Stimulated activated CD8-positive, alpha-beta memory T cell treated with anti-CD3 and anti-CD28 coated beads, Interleukin-2, amount 100 ng/mL, for 1 hour (primary cell): ENCODE measurements around the gene CFAP161.
"Not testable (repeated sequence)": the region's sequence is repeated elsewhere in the genome, so short reads cannot be mapped to it uniquely, and the experiment has no call there.

Source experiments
- DNase-seq, 2 donors: peaks; one replicate each; pipeline ENCODE4 v3.0.0-alpha.2; 2020; ENCODE audit warnings: low read depth in 2 of 2

The CFAP161 gene

DNA sequence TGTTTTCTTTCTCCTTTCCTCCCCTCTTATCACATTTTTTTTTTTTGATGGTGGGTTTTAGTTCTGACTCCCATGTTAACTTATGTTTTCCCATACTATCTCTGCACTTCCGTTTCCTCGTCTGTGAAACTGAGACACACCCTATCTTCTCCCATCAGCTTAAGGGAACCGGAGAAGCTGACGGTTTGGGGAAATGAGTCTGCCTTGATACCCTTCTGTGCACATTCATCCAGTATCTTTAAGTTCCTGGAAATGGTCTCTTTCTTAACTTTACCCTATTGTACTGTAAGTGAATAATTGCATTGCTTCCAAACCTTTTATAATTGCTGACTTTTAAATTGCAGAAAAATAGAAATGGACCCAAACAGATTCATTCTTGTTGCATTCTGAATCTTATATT is 26.2 kb upstream of the CFAP161 start:
- no peak for DNase-seq

DNA sequence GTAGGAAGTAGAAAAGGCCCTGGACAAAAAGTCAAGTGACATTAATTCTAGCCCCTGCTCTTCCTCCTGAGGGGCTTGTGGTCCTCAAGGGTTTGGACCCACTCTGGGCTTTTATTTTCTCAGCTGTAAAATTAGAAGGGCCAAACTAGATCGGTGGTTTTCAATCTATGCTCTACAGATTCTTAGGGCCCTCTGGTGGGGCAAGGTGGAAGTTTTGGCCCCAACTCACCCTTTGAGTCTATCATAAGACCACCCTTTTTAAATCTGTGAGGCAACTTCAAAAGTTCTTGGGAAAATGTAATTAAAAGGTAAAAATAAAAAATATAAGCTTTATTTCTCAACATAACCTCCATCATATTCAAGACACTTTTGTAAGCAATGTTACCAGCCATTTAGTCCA is 25.6 kb upstream of the CFAP161 start:
- no peak for DNase-seq

DNA sequence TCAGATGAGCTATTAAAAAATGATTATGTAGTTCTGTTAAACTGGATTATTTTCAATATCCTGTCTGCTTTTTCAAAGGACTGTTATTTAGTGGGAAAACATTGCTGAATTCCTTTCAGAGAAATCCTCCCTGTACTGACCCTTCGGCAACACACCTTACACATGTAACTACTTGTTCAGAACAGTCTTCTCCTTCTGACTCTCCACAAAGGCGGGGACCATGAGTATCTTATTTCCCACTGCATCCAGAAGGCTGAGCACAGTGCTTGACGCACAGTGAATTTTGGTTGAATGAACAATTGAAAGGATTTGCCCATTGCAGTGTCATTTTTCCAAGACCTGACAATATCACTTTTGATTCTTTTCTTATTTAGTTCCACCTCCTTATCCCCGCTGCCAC is 23.1 kb upstream of the CFAP161 start:
- DNase-seq, result no peak

DNA sequence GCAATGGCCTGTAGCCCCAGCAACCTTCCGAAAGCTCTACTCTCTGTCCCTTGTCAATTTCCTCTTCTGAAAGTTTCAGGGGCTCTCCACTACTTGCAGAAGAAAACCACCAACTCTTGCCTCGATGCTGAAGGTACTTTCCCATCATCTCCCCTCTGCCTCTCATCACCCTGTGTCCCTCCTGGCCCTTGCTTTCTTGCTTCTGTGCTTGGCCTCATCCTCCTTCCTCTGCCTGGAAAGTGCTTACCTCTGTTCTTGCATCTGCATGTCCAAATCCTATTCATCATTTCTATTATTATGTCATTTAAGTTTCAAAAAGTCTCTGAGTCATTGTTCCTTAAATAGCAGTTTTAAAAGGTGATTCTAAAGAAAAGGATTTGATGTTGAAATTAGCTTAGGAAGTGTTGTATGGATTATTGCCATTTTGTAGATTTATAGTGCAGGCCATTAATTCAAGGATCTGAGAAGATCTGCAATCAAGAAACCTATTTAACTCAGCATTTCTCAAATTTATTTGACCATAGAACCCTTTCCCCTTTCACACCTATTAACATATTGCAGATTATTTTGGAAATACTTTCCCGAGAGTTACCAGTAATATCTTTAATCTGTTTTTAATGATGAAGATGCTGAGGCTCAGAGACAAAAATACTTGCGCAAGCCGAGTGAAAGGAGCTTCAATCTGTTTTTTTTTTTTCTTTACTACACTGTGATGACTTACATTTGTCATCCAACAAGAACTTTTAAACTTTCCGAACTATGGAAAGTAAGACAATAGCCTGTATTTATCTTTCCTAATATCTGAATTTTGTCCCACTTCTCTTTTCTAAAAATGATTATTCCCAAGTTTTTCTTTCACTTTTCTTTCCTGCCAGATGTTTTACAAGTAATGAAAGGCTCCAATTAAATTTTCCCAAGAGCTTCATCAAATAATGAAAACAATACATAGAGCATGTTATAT is 22.3 kb upstream of the CFAP161 start:
- DNase-seq, result no peak

DNA sequence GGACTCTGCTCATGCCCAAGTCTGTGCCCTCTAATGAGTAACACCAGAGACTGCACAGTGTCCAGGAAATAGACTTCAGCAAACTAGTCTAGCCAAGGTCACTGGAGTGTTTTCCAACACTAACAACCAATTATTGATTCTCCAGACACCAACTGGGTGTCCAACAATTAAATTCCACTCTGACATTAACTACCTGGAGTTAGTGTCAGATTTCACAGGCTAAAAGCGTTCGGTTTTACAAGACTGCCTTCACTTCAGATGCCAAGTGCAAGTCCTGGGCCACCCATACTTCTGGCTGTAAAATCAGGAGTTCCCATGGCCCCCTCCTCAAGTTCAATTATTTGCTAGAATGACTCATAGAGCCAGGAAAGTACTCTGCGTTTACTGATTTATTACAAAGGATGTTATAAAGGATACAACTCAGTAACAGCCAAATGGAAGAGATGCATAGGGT is 20.8 kb upstream of the CFAP161 start:
- DNase-seq, result no peak

DNA sequence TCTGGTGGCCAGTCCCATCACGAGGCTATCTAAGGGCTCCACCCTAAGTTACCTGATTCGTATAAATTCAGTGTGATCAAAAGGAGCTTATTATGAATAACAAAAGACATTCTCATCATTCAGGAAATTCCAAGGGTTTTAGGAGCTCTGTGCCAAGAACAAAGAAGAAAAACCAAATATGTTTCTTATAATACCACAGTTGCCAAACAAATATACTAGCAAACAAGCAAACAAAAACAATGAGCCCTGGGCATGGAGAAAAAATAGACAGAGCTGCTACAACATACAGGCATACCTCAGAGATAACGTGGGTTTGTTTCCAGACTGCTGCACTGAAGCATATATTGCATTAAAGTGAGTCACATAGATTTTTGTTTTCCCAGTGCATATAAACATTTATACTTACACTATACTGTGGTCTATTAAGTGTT is 20.2 kb upstream of the CFAP161 start:
- no peak for DNase-seq

DNA sequence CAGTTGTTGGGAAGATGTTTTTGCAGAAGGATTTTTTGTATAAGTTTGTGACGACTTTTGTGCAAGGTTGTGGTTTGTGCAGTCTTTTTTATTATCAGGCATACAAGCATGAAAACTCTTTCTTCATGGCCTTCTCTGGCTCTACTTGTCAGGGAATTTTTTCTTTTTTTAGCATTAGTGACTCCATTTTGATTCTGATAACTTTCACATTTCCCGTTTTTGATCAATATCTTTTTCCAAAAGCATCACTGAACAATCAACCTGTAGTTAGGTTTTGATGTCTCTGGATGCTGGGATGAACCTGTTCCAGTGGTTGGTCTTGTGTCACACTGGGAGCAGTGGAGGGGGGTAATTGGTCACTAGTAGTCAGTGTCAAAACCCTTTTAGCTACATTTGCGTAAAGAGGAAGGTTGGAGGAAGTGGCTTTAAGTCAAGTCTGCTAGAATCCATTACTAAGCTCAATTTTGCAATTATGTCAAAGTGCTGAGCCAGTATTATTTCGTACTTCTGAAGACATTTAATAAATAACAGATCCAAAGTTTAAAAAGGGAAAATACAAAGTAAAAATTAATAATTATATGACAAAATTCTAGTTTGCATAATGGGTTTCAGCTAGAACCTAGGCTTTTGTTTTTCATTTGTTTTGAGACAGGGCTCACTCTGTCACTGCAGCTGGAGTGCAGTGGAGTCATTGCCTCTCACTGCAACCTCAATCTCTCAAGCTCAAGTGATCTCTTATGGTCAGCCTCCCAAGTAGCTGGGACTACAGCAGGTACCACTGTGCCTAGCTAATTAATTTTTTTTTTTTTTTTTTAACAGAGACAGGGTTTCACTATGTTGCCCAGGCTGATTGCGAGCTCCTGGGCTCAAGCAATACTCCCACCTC is 18.8 kb upstream of the CFAP161 start:
- no peak for DNase-seq

DNA sequence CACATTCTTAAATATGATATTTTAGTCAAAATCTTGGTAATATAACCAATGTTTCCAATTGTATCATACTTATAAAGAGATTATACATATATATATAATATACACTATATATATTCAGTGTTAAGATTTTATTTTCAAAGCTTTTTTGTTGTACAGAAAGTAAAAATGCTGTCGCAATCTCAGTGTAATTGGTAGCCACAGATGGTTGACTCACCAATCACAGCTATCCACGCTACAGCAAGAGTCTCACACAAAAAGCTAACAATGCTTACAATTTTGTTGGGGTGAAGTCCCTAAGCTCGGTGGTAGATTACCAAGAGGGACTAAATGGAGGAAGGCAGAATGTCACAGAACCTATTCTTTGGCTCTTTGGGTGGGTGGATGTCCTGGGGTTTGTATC is 16.9 kb upstream of the CFAP161 start:
- no peak for DNase-seq

DNA sequence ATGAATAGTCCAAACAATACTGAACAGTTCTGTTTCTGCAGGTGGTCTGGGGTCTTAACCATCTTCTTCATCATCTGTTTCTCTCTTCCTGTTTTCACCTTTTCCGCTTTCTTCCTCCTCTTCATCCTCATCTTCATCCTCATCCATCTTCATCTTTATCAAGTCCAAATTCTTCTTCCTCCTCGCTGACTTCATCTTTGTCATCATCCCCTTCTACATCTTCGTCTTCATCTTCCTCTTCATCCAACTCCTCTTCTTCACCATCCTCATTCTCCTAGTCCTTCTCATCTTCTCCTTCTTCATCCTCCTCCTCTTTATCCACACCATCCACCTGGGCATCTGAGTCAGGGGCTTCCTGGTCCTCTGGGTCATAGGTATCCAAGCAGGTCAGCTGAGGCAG is 16.5 kb upstream of the CFAP161 start:
- DNase-seq, result no peak

DNA sequence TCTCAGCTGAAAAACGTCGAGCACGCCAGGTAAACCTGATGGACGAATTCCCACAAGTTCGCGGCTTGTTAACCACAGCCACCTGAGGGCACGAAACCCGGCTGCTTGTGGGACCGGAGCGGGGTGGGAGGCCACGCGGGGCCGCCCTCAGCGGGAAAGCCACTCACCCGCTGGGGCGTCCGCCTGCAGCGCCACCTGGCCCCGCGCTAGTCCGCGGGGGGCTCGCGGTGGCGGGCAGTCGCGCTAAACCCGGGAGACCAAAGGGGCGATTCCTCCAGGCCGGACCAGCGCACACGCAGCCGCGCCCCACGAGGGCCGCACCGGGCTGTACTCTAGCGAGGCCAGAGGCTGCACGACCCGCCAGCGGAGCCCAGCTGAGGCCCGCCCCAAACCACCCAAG is 15.7 kb upstream of the CFAP161 start:
- DNase-seq, result no peak

DNA sequence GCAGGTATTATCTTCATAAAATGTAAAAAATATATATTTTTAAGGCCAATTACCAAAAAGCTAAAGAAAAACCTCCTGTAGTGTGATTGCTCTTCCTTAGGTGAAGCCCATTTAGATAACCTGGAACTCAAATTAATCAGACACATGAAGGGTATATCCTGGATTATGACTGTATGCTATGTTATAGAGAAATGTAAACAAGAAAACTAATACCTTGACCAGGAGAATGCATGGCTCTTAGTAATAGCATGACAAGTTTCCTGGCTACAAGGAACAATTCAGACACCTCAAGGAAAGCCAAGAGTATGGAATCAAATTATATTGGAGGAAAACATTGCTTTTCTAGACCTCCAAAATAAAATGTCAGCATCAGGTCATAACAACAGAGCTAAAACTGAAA is 14.0 kb upstream of the CFAP161 start:
- DNase-seq, result no peak

DNA sequence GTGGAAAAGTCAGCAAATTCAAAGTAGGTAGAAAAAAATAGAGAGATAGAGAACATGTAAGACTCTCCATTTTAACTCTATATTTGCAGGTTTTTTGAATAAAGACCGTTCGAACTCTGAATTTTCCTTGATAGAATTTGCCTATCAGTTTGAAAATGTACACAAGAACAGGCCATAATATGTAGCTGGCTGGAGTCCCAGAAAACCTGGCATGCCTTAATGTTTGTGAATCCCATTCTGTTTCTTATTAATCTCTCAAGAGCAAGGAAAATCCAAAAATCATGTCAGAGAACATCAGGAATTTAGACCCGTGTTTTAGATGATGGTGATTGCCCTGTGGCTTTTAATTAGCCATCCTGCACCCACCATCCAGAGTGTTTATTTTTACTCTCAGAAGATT is 7.2 kb upstream of the CFAP161 start:
- DNase-seq, result no peak

DNA sequence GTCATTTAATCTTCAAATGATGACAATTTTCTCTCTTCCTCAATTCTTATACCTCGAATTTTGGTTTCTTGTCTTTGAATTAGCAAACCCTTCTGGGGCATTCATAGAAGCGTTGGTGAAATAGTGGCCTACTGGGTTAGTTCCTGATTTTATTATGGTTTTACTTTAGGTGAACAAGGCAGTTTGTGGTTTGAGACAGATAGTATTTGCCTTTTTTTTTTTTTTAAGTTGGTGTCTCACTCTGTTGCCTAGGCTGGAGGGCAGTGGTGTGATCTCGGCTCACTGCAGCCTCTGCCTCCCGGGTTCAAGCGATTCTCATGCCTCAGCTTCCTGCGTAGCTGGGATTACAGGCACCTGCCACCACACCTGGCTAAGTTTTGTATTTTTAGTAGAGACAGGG is 7.4 kb downstream of the CFAP161 start:
- DNase-seq, result not testable (repeated sequence)

DNA sequence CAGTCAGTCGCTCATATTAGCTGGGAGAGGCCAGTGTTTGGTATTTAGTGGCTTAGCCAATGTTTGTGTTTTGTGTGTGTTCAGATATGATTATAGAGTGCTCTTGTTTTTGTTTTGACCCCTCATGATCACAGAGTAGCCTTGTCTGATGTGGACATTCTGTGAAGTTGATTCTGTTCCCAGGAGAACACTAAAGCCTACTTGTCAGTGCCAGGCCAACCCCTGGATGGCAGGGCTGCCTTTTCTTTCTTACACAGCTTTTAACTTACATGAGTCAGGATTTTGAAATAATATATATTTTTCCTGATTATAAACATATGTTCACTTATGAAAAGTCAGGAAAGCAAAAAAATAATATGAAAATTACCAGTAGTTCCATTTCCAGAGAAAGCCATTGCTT is 11.9 kb downstream of the CFAP161 start:
- no peak for DNase-seq

DNA sequence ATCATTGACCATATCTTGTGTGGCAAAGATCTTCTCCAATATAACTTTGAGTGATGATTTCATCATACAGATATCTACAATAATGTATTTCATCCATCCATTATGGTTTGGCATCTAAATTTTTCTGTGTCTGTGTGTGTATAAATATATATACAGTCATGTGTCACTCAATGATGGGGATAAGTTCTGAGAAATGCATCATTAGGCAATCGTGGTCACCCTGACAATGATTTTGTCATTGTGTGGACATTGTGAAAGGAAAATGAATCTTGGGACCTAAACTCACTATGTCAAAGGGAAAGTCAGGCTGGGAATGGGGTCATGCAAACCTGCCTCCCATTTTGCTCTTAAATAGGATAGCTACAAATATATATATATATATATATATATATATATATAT is 12.4 kb downstream of the CFAP161 start:
- no peak for DNase-seq

DNA sequence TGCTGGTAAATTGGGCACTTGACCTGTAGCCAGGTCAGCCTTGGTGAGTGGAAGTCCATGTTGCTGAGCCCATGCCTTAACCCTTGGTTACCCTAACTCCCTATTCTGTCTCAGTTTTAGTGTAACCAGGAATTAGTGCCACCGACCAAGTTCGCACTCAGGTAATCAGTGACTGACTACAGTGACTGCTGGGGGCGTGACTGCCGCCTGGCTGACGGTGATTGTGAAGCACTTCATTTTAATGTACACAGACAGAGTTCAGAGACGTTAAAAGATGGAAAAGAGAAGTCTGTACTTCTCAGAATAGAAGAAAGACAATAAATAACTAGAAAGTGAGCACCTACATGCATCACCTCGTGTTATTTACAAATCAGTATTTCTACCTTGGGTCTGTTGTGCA is 17.3 kb downstream of the CFAP161 start:
- DNase-seq, result no peak

DNA sequence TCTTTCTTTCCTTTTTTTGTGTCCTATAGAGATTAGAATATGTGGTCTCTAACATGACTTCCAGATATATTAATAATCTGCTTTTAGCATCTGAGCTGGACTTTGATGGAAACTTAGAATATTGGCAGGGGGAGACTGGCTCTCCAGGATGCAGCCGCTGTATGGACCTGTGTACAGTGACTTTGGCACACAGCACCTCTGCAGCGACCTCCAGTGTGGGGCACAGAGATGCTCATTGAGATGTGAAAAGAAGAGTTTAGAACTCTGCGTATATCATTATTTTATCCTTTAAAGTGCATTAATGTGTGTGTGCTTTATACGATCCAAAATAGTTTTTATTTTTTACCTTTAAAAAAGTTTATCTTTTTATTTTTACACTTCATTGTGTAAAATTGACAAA is 18.3 kb downstream of the CFAP161 start:
- DNase-seq, result no peak

DNA sequence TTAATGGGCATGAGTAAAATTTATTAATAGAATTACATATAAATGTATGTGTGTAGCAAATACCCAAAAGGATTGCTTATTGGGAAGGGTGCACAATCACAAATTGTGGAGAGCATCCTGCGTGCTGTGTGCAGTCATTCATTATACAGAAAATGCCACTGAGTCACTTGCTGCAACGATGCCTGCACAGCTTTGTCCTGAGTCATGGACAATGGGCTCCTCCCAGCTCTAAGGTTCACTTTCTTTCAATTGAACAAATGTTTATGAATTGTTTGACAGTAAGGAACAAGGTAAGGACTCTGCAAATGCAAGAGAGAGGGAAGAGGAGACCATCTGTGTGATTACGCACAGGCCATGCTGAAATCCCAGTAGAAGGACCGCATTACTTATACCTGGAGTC is 18.7 kb downstream of the CFAP161 start:
- no peak for DNase-seq

DNA sequence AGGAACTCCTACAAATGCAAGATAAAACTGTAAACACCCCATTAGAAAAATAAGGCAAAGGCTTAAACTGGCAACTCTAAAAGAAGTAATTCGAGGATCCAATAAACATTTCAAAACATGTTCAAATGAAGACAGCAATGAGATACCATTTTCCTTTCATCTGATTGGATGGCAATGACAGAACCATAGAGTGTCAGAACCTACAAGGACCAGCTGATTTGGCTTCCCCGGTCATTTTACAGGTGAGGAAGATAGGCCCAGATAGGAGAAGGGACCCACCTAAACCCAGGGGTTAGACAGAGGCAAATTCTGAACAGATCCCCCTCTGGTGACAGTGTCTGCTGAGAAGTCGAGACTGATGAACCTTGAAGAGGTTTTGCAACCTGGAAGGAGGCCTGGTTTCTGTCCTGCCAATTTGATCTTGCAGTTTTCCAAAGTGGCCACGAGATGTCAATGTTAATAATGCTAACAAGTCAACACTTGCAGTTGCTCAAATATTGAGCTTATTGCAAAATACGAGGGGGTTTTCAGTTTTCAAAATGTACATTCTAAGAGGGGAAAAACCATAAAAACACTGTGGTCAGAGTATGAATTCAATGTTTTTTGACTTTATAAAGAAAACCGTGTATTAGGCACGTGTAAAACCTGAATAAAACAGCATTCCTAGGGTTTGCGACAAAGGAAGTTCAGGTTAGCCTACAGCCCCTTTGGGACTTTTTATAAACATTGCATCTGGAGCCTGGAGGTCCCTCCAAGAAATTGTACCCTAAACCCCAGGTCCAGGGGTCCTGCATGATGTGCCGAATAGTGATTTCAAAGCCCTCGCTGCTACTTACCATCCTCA is 21.5 kb downstream of the CFAP161 start:
- no peak for DNase-seq

DNA sequence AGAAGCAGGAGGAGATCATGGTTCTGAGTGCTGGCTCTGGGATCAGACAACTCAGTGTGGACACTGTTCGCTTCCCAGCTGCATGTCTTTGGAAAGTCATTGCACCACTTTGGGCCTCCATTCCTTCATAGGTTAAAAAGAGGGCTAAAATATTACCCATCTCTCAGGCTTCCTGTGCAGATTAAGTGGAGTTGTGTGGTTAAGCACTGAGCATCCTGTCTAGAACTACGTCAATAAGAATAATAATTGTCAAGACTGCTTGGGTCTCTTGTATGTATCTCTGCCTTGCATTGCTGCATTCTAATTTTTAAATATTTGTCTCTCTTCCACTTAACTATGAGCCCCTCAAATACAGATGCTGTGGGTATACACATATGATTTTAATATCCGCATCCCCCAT is 22.3 kb downstream of the CFAP161 start:
- no peak for DNase-seq

DNA sequence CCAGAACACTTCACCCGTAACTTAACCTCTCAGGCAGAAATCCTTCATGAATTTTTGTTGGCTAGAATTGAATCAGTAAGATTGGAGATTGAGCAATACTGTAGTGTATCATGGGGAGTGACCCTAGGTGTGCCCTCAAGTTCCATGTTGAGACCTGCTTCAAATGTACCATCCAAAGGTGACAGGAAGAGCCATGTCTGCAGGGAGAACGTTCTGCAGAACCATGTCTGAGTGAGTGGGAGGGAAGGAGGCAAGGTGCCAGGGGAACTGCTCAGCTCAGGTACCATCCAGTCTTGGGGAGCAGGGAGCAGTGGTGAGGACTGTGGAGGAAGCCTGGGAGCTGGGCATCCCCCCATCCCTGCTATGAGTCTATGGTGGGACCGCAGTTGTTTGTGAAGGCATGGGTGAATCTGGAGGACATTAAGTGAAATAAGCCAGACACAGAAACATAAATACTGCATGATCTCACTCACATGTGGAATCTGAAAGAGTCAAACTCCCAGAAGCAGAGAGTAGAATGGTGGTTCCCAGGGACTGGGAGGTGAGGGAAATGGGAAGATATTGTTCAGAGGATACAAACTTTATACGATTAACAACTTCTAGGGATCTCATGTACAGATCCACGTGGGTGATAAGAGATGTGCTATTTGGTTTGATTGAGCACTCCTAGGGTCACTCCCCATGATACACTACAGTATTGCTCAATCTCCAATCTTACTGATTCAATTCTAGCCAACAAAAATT is 23.3 kb downstream of the CFAP161 start:
- DNase-seq, result no peak
